MG63 (cell line): ENCODE results near the gene IGSF1. TPM values are rescaled to one million over a fixed set of nuclear protein-coding genes. Genes with fewer than 3 reads are reported as not detected.
"Not testable (repeated sequence)": the region's sequence is repeated elsewhere in the genome, so short reads cannot be mapped to it uniquely, and the experiment has no call there.

ENCODE experiments used
- DNase-seq: peaks from one replicate; pipeline ENCODE4 v3.0.0-alpha.2; 2020
- H3K27me3 ChIP-seq: fragments of 250-450 bp; sonication (Bioruptor Pico); 2 replicates; pipeline ENCODE4 v1.5.1; 2020; ENCODE audit warnings: mild to moderate bottlenecking, moderate library complexity
- H3K36me3 ChIP-seq: fragments of 250-450 bp; sonication (Bioruptor Pico); 2 replicates; pipeline ENCODE4 v1.5.1; 2020; ENCODE audit warnings: mild to moderate bottlenecking, moderate library complexity
- H3K4me3 ChIP-seq: fragments of 250-450 bp; sonication (Bioruptor Pico); 2 replicates; pipeline ENCODE4 v1.5.1; 2020; ENCODE audit warnings: mild to moderate bottlenecking, moderate library complexity
- H3K9me3 ChIP-seq: fragments of 250-450 bp; sonication (Bioruptor Pico); 2 replicates; pipeline ENCODE4 v1.5.1; 2020; ENCODE audit warnings: mild to moderate bottlenecking, moderate library complexity
- total RNA-seq: library from RNA; depleted of rRNA; stranded (reverse); fragments of >200 nt; shearing (Covaris generic); gene quantifications from 2 replicates; pipeline ENCODE4 v1.2.3, GENCODE V29; 2014; ENCODE audit warnings: low replicate concordance

The IGSF1 gene
- total RNA-seq, 1 experiment from 2014 or later = not detected

GRCh38 chrX:131287560-131288179 is 1.4 kb downstream of the IGSF1 start:
- H3K27me3 ChIP-seq = no peaks in the 10 kb centered on the region

GRCh38 chrX:131279617-131280016 is 9.5 kb downstream of the IGSF1 start:
- no peak for DNase-seq
- Histone ChIP-seq H3K36me3 (no peaks in the 10 kb centered on the region), H3K27me3 (no peaks in the 10 kb centered on the region), H3K4me3 (no peak overlapping the region), H3K9me3 (no peaks in the 10 kb centered on the region)

More at GRCh38 chrX:131287560-131288179, 1.4 kb downstream of the IGSF1 start:
- H3K36me3 ChIP-seq = no peaks in the 10 kb centered on the region
- DNase-seq = no peak
- H3K9me3 ChIP-seq = no peaks in the 10 kb centered on the region
- H3K4me3 ChIP-seq = no peak overlapping the region

- Histone ChIP-seq H3K36me3 (no peaks in the 10 kb centered on the region), H3K9me3 (no peaks in the 10 kb centered on the region), H3K27me3 (no peaks in the 10 kb centered on the region), H3K4me3 (no peak overlapping the region)
- DNase-seq = no peak
Observed at GRCh38 chrX:131279197-131279596, 9.9 kb downstream of the IGSF1 start.

GRCh38 chrX:131277543-131278136 is 11.5 kb downstream of the IGSF1 start:
- Histone ChIP-seq H3K9me3 (no peaks in the 10 kb centered on the region), H3K36me3 (no peaks in the 10 kb centered on the region), H3K27me3 (no peaks in the 10 kb centered on the region), H3K4me3 (no peak overlapping the region)
- no peak for DNase-seq

GRCh38 chrX:131273011-131273410 is 16.1 kb downstream of the IGSF1 start:
- Histone ChIP-seq H3K9me3 (no peaks in the 10 kb centered on the region), H3K36me3 (no peaks in the 10 kb centered on the region), H3K27me3 (no peaks in the 10 kb centered on the region), H3K4me3 (no peak overlapping the region)
- no peak for DNase-seq

GRCh38 chrX:131271826-131272225 is 17.3 kb downstream of the IGSF1 start:
- Histone ChIP-seq H3K36me3 (no peaks in the 10 kb centered on the region), H3K4me3 (no peak overlapping the region), H3K27me3 (no peaks in the 10 kb centered on the region), H3K9me3 (no peaks in the 10 kb centered on the region)
- DNase-seq = no peak

GRCh38 chrX:131271274-131271673 is 17.8 kb downstream of the IGSF1 start:
- H3K4me3 ChIP-seq = no peak overlapping the region
- DNase-seq = no peak
- no peaks in the 10 kb centered on the region for H3K9me3 ChIP-seq
- H3K27me3 ChIP-seq = no peaks in the 10 kb centered on the region
- no peaks in the 10 kb centered on the region for H3K36me3 ChIP-seq

GRCh38 chrX:131270080-131270479 is 19.0 kb downstream of the IGSF1 start:
- no peaks in the 10 kb centered on the region for H3K36me3 ChIP-seq
- H3K9me3 ChIP-seq = no peaks in the 10 kb centered on the region
- no peak overlapping the region for H3K4me3 ChIP-seq
- DNase-seq = no peak
- H3K27me3 ChIP-seq = no peaks in the 10 kb centered on the region

GRCh38 chrX:131264665-131265064 is 24.4 kb downstream of the IGSF1 start:
- Histone ChIP-seq H3K9me3 (no peaks in the 10 kb centered on the region), H3K4me3 (no peak overlapping the region), H3K27me3 (no peaks in the 10 kb centered on the region), H3K36me3 (no peaks in the 10 kb centered on the region)
- DNase-seq = no peak

GRCh38 chrX:131264053-131264452 is 25.1 kb downstream of the IGSF1 start:
- no peak overlapping the region for H3K4me3 ChIP-seq
- H3K36me3 ChIP-seq = no peaks in the 10 kb centered on the region
- no peak for DNase-seq
- no peaks in the 10 kb centered on the region for H3K9me3 ChIP-seq
- no peaks in the 10 kb centered on the region for H3K27me3 ChIP-seq

- no peak for DNase-seq
- H3K9me3 ChIP-seq = no peaks in the 10 kb centered on the region
- H3K36me3 ChIP-seq = no peaks in the 10 kb centered on the region
- H3K27me3 ChIP-seq = no peaks in the 10 kb centered on the region
- H3K4me3 ChIP-seq = no peak overlapping the region
Observed at GRCh38 chrX:131262738-131263679, 26.1 kb downstream of the IGSF1 start.

- Histone ChIP-seq H3K27me3 (no peaks in the 10 kb centered on the region), H3K4me3 (no peak overlapping the region), H3K36me3 (no peaks in the 10 kb centered on the region), H3K9me3 (no peaks in the 10 kb centered on the region)
- no peak for DNase-seq
Observed at GRCh38 chrX:131262200-131262599, 26.9 kb downstream of the IGSF1 start.

- no peak for DNase-seq
- no peaks in the 10 kb centered on the region for H3K36me3 ChIP-seq
Observed at GRCh38 chrX:131257367-131257766, 31.7 kb downstream of the IGSF1 start.

GRCh38 chrX:131250984-131251738 is 37.9 kb downstream of the IGSF1 start:
- not testable (repeated sequence) for H3K4me3 ChIP-seq, DNase-seq, H3K9me3 ChIP-seq, H3K27me3 ChIP-seq, H3K36me3 ChIP-seq

More at GRCh38 chrX:131257367-131257766, 31.7 kb downstream of the IGSF1 start:
- no peak overlapping the region for H3K4me3 ChIP-seq
- H3K27me3 ChIP-seq = no peaks in the 10 kb centered on the region
- H3K9me3 ChIP-seq = no peaks in the 10 kb centered on the region

GRCh38 chrX:131239057-131239456 is 50.0 kb downstream of the IGSF1 start:
- Histone ChIP-seq H3K36me3 (no peaks in the 10 kb centered on the region), H3K27me3 (no peaks in the 10 kb centered on the region), H3K9me3 (no peaks in the 10 kb centered on the region), H3K4me3 (no peak overlapping the region)
- DNase-seq = no peak

GRCh38 chrX:131237363-131237762 is 51.7 kb downstream of the IGSF1 start:
- Histone ChIP-seq H3K36me3 (no peaks in the 10 kb centered on the region), H3K4me3 (no peak overlapping the region), H3K9me3 (no peaks in the 10 kb centered on the region), H3K27me3 (no peaks in the 10 kb centered on the region)
- DNase-seq = no peak
